HCT116 (cell line): Measurements from ENCODE around the gene GFM1. TPM values are rescaled to one million over a fixed set of nuclear protein-coding genes. Genes with fewer than 3 reads are reported as not detected.

ENCODE experiments used
- ATAC-seq: fragments of 200-7000 bp; cut with Tn5 transposase; 2 replicates; pipeline ENCODE4 v1.9.1; 2020; ENCODE audit warnings: mild to moderate bottlenecking, moderate library complexity
- BruUV-seq: library from RNA; stranded (reverse); fragments of 400-500 nt; replicated peaks from 2 replicates; lab custom pipeline; 2021; lab: Mats Ljungman, UMichigan
- CTCF ChIA-PET: fragments of 300-600 bp; sonication (Branson Sonifier 250); formaldehyde crosslinking; loops from one replicate; lab custom pipeline; 2021; ENCODE audit warnings: antibody characterized with exemption; lab: Charles Lee
- POLR2A ChIA-PET: fragments of 300-600, 350-600 bp; sonication (Branson Sonifier 250); formaldehyde crosslinking; loops from one replicate; lab custom pipeline; 2021; ENCODE audit warnings: antibody characterized with exemption; lab: Charles Lee
- RAD21 ChIA-PET, 2 experiments: fragments of 300-600 bp; sonication (Branson Sonifier 250); formaldehyde crosslinking; loops; one replicate each; lab custom pipeline; 2023; ENCODE audit warnings: low total read pairs in 2 of 2; ENCODE audit not compliant: uncharacterized antibody in 2 of 2, unreplicated experiment in 2 of 2, low non-redundant PET in 1 of 2; lab: Charles Lee
- DNase-seq: peaks from one replicate; pipeline ENCODE4 v3.0.0-alpha.2; 2010; ENCODE audit warnings: low read depth, low spot score
- H2AFZ ChIP-seq: fragments of 200-600 bp; shearing (Covaris generic), sonication (generic); 2 replicates; pipeline ENCODE4 v1.6.1; 2017; ENCODE audit warnings: low read depth, mixed run types, mixed read lengths, antibody characterized with exemption, low read length; ENCODE audit not compliant: poor library complexity, severe bottlenecking
- H3K27ac ChIP-seq: 2 replicates; pipeline ENCODE4 v1.5.1; 2012; ENCODE audit warnings: low read depth, low read length
- H3K27me3 ChIP-seq: fragments of 200-600 bp; sonication (generic); 2 replicates; pipeline ENCODE4 v1.6.1; 2016; ENCODE audit warnings: mixed run types, low read length, mixed read lengths; ENCODE audit not compliant: insufficient read depth
- H3K36me3 ChIP-seq, 2 experiments: fragments of 200-500 bp in 1 of 2; fragments of 200-600 bp in 1 of 2; sonication (Bioruptor generic) in 1 of 2; sonication (generic) in 1 of 2; 2 replicates each; pipeline versions ENCODE4 v1.5.1 to v1.6.1; 2014 to 2016; ENCODE audit warnings: low read length in 2 of 2, inconsistent platforms in 1 of 2, mixed read lengths in 1 of 2, mixed run types in 1 of 2; ENCODE audit not compliant: insufficient read depth in 2 of 2, control insufficient read depth in 1 of 2
- H3K4me1 ChIP-seq, 2 experiments: fragments of 200-600 bp in 1 of 2; sonication (generic) in 1 of 2; 2 replicates each; pipeline versions ENCODE4 v1.5.1 to v1.6.1; 2012 to 2017; ENCODE audit warnings: low read length in 2 of 2, inconsistent platforms in 1 of 2, mild to moderate bottlenecking in 1 of 2, mixed read lengths in 1 of 2, mixed run types in 1 of 2, moderate library complexity in 1 of 2; ENCODE audit not compliant: insufficient read depth in 2 of 2, control insufficient read depth in 1 of 2
- H3K4me2 ChIP-seq: fragments of 200-600 bp; sonication (generic); 2 replicates; pipeline ENCODE4 v1.6.1; 2017; ENCODE audit warnings: mixed run types, low read length, mixed read lengths
- H3K4me3 ChIP-seq, 2 experiments: fragments of 200-600 bp in 1 of 2; sonication (generic) in 1 of 2; replicated peaks in 1 of 2; 2 replicates each; pipeline ENCODE4 v1.5.1; 2011 to 2016; ENCODE audit warnings: low read length in 2 of 2, control low read depth in 1 of 2, low read depth in 1 of 2, mild to moderate bottlenecking in 1 of 2, mixed read lengths in 1 of 2, mixed run types in 1 of 2
- H3K79me2 ChIP-seq: fragments of 200-600 bp; sonication (generic); 2 replicates; pipeline ENCODE4 v1.6.1; 2017; ENCODE audit warnings: mild to moderate bottlenecking, mixed run types, low read length, moderate library complexity, mixed read lengths; ENCODE audit not compliant: insufficient read depth
- H3K9ac ChIP-seq: fragments of 200-600 bp; sonication (generic); 2 replicates; pipeline ENCODE4 v1.6.1; 2016; ENCODE audit warnings: low read length, mixed read lengths
- H3K9me2 ChIP-seq: fragments of 200-600 bp; sonication (generic), shearing (Covaris generic); 2 replicates; pipeline ENCODE4 v1.6.1; 2017; ENCODE audit warnings: mixed run types, mild to moderate bottlenecking, moderate library complexity; ENCODE audit not compliant: insufficient read depth
- H3K9me3 ChIP-seq, 2 experiments: fragments of 200-500 bp in 1 of 2; fragments of 200-600 bp in 1 of 2; sonication (Bioruptor generic) in 1 of 2; sonication (generic) in 1 of 2; 2 replicates each; pipeline ENCODE4 v1.6.1; 2014 to 2017; ENCODE audit warnings: low read length in 2 of 2, mixed read lengths in 2 of 2, inconsistent platforms in 1 of 2, low read depth in 1 of 2, mild to moderate bottlenecking in 1 of 2, mixed run types in 1 of 2, moderate library complexity in 1 of 2; ENCODE audit not compliant: control insufficient read depth in 1 of 2, insufficient read depth in 1 of 2
- H4K20me1 ChIP-seq: fragments of 200-600 bp; sonication (generic), shearing (Covaris generic); 2 replicates; pipeline ENCODE4 v1.6.1; 2017; ENCODE audit warnings: mixed run types, mild to moderate bottlenecking, moderate library complexity; ENCODE audit not compliant: insufficient read depth
- CBX3 ChIP-seq: IDR thresholded peaks from 2 replicates; pipeline ENCODE4 v1.6.1; 2012; ENCODE audit warnings: low read depth
- CEBPB ChIP-seq: IDR thresholded peaks from 2 replicates; pipeline ENCODE4 v1.6.1; 2012; ENCODE audit warnings: low read depth
- EGR1 ChIP-seq: IDR thresholded peaks from 2 replicates; pipeline ENCODE4 v1.6.1; 2012; ENCODE audit warnings: low read depth
- EZH2 ChIP-seq: fragments of 200-600 bp; sonication (generic); IDR thresholded peaks from 2 replicates; pipeline ENCODE4 v1.6.1; 2017; ENCODE audit warnings: antibody characterized with exemption, mixed run types
- FOSL1 ChIP-seq: IDR thresholded peaks from 2 replicates; pipeline ENCODE4 v1.6.1; 2012; ENCODE audit warnings: low read depth
- POLR2A ChIP-seq: IDR thresholded peaks from 2 replicates; pipeline ENCODE4 v1.7.0; 2011; ENCODE audit warnings: borderline replicate concordance; ENCODE audit not compliant: insufficient read depth, insufficient read length; ENCODE audit errors: extremely low read depth
- POLR2AphosphoS5 ChIP-seq: IDR thresholded peaks from 2 replicates; pipeline ENCODE4 v1.6.1; 2011; ENCODE audit warnings: mild to moderate bottlenecking, low read depth, low read length, moderate library complexity
- RAD21 ChIP-seq: IDR thresholded peaks from 2 replicates; pipeline ENCODE4 v1.6.1; 2012; ENCODE audit warnings: low read depth, mild to moderate bottlenecking
- TCF7L2 ChIP-seq: IDR thresholded peaks from 2 replicates; pipeline ENCODE4 v1.7.0; 2011; ENCODE audit warnings: borderline replicate concordance, inconsistent platforms; ENCODE audit not compliant: insufficient read depth, insufficient read length; ENCODE audit errors: extremely low read depth
- YY1 ChIP-seq: IDR thresholded peaks from 2 replicates; pipeline ENCODE4 v1.6.1; 2011; ENCODE audit warnings: low read length, low read depth, moderate library complexity, mild to moderate bottlenecking; ENCODE audit not compliant: insufficient replicate concordance; ENCODE audit errors: extremely low read depth
- intact Hi-C: fragments of 100-400 bp; cut with micrococcal nuclease; formaldehyde crosslinking; loops from 2 replicates; pipeline ENCODE4 v1.10.0; 2022
- total RNA-seq: library from RNA; stranded (reverse); gene quantifications from one replicate; pipeline ENCODE4 v1.2.1, GENCODE V29; 2021; ENCODE audit not compliant: unreplicated experiment
- TF ChIP-seq, protein P1 (sequence below), 3 experiments: fragments of 200-600 bp in 1 of 3; sonication (generic) in 1 of 3; IDR thresholded peaks in 2 of 3; conservative IDR thresholded peaks in 1 of 3; 2 replicates each; pipeline ENCODE4 v1.5.1; 2012 to 2017; ENCODE audit warnings: low read depth in 2 of 3, low read length in 2 of 3, antibody characterized with exemption in 1 of 3, borderline replicate concordance in 1 of 3, control low read depth in 1 of 3, mild to moderate bottlenecking in 1 of 3, mixed read lengths in 1 of 3, mixed run types in 1 of 3, moderate library complexity in 1 of 3; ENCODE audit not compliant: insufficient read depth in 1 of 3
- TF ChIP-seq, protein P2 (sequence below): IDR thresholded peaks from 2 replicates; pipeline ENCODE4 v1.6.1; 2012; ENCODE audit warnings: low read depth
- TF ChIP-seq, protein P3 (sequence below): IDR thresholded peaks from 2 replicates; pipeline ENCODE4 v1.6.1; 2012

GFM1 gene
- total RNA-seq, 1 experiment from 2014 or later: 38.7 TPM

DNA sequence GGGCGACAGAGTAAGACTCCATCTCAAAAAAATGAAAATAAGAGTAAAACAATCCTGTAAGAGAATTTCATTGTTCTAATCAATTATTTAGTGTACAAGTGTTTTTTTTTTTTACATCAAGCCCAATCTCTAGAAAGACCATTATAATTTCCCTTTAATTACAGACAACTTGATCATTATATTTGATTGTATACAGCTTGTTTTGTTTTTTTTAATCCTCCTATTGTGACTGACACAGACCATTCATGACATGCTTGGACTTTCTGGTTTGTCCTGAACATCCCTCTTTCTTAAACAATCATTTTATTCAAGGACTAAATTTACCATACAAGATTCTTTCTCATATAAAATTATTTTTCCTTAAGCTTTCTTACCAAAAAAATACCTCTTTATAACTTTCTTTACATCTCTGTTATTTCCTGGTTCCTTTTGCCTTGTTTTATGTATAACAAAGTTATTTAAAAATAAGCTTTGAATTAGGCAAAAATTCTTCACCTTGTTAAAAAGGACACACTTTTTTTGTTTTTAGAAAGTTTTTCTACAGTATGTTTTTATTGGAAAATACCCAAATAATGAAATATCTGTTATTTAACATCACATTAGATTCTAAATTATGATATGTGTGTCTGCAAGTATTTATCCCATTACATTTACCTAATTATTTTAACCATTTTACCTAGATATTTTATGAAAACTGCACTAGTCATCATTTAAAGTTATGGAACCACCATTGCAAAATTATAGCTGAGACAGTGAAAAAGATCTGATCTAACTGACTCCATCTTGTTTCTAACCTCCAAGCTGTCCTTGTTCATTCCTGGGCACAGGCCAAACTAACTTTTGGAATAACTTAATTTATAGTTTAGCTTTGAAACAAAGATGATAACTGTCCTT, 26.1 kb upstream of the GFM1 start:
- no peak for ATAC-seq
- no peaks in the 10 kb centered on the region for H3K9me2 ChIP-seq
- no peaks in the 10 kb centered on the region for H3K36me3 ChIP-seq
- CTCF ChIA-PET: no interaction called here
- TF ChIP-seq CBX3: peak; percentile 48; the same call in 1 of the 2 replicates
- TF ChIP-seq, protein P1, sequence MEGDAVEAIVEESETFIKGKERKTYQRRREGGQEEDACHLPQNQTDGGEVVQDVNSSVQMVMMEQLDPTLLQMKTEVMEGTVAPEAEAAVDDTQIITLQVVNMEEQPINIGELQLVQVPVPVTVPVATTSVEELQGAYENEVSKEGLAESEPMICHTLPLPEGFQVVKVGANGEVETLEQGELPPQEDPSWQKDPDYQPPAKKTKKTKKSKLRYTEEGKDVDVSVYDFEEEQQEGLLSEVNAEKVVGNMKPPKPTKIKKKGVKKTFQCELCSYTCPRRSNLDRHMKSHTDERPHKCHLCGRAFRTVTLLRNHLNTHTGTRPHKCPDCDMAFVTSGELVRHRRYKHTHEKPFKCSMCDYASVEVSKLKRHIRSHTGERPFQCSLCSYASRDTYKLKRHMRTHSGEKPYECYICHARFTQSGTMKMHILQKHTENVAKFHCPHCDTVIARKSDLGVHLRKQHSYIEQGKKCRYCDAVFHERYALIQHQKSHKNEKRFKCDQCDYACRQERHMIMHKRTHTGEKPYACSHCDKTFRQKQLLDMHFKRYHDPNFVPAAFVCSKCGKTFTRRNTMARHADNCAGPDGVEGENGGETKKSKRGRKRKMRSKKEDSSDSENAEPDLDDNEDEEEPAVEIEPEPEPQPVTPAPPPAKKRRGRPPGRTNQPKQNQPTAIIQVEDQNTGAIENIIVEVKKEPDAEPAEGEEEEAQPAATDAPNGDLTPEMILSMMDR (IDR thresholded peaks at IDR 0.05 in 2 of 3, conservative IDR thresholded peaks at IDR 0.05 in 1 of 3; ENCODE audit: borderline replicate concordance in 1 of 3, insufficient read depth in 1 of 3, low read depth in 2 of 3, low read length in 2 of 3): no peak
- TF ChIP-seq FOSL1: no peak
- no peak for TF ChIP-seq EZH2
- TF ChIP-seq POLR2AphosphoS5: no peak
- H2AFZ ChIP-seq: no peak overlapping the region
- intact Hi-C loops: no loop called here
- H3K27me3 ChIP-seq: no peaks in the 10 kb centered on the region
- H3K4me1 ChIP-seq: no peaks in the 10 kb centered on the region
- H3K79me2 ChIP-seq: no peaks in the 10 kb centered on the region
- H3K27ac ChIP-seq: no peak overlapping the region
- POLR2A ChIA-PET: no interaction called here
- H3K9ac ChIP-seq: no peak overlapping the region
- no peaks in the 10 kb centered on the region for H4K20me1 ChIP-seq
- no TSS peak for BruUV-seq
- RAD21 ChIA-PET: no interaction called here
- H3K9me3 ChIP-seq: 0 out of 4 replicates have a peak, but pooled peaks cover 0 to 3% of the 10 kb centered on the region in 2 experiments
- no peak overlapping the region for H3K4me2 ChIP-seq
- H3K4me3 ChIP-seq: no peak overlapping the region
- peak; percentile 1 for DNase-seq

DNA sequence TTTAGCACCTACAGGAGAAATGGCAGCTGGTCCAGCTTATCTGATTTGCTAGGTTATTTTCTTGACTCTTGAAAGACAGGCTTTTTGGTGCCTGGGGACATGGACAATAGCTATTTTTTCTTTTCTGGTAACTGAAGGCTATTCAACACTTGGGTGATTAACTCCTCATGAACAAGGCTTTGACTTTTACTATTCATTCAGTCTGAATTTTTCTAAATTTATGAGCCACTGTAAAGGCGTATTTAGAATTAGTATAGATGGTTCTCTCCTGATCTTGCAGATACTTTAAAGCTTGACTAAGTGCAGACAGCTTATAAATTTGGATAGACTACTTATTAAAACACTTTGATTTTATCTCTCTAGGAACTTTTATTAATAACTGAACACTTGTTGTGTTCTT, 18.4 kb upstream of the GFM1 start:
- Histone ChIP-seq H3K9me2 (no peaks in the 10 kb centered on the region), H2AFZ (no peak overlapping the region), H3K36me3 (no peaks in the 10 kb centered on the region), H3K4me1 (no peaks in the 10 kb centered on the region), H3K79me2 (no peaks in the 10 kb centered on the region), H3K9ac (no peak overlapping the region), H3K27ac (no peak overlapping the region), H3K9me3 (no peaks in the 10 kb centered on the region), H4K20me1 (no peaks in the 10 kb centered on the region), H3K4me2 (no peak overlapping the region), H3K27me3 (no peaks in the 10 kb centered on the region), H3K4me3 (no peak overlapping the region)
- intact Hi-C loops: no loop called here
- ChIA-PET POLR2A (no interaction called here), RAD21 (no interaction called here), CTCF (no interaction called here)
- no TSS peak for BruUV-seq
- no peak for DNase-seq
- ATAC-seq: no peak
- TF ChIP-seq, protein P2, sequence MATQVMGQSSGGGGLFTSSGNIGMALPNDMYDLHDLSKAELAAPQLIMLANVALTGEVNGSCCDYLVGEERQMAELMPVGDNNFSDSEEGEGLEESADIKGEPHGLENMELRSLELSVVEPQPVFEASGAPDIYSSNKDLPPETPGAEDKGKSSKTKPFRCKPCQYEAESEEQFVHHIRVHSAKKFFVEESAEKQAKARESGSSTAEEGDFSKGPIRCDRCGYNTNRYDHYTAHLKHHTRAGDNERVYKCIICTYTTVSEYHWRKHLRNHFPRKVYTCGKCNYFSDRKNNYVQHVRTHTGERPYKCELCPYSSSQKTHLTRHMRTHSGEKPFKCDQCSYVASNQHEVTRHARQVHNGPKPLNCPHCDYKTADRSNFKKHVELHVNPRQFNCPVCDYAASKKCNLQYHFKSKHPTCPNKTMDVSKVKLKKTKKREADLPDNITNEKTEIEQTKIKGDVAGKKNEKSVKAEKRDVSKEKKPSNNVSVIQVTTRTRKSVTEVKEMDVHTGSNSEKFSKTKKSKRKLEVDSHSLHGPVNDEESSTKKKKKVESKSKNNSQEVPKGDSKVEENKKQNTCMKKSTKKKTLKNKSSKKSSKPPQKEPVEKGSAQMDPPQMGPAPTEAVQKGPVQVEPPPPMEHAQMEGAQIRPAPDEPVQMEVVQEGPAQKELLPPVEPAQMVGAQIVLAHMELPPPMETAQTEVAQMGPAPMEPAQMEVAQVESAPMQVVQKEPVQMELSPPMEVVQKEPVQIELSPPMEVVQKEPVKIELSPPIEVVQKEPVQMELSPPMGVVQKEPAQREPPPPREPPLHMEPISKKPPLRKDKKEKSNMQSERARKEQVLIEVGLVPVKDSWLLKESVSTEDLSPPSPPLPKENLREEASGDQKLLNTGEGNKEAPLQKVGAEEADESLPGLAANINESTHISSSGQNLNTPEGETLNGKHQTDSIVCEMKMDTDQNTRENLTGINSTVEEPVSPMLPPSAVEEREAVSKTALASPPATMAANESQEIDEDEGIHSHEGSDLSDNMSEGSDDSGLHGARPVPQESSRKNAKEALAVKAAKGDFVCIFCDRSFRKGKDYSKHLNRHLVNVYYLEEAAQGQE: no peak
- TF ChIP-seq TCF7L2: no peak
- TF ChIP-seq, protein P3, sequence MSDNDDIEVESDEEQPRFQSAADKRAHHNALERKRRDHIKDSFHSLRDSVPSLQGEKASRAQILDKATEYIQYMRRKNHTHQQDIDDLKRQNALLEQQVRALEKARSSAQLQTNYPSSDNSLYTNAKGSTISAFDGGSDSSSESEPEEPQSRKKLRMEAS: no peak
- TF ChIP-seq FOSL1: no peak
- no peak for TF ChIP-seq EGR1
- TF ChIP-seq RAD21: no peak
- TF ChIP-seq EZH2: no peak
- TF ChIP-seq POLR2A: no peak
- TF ChIP-seq CEBPB: no peak
- no peak for TF ChIP-seq POLR2AphosphoS5
- no peak for TF ChIP-seq YY1
